ENCODE data around the gene PIP5K1A.

The PIP5K1A gene

GRCh38 chr1:151289080-151289935, 91.0 kb downstream of the PIP5K1A start:
- DNase-seq, result no peak

GRCh38 chr1:151289991-151290708, 91.8 kb downstream of the PIP5K1A start:
- no peak for DNase-seq

- DNase-seq, result no peak
Measured at GRCh38 chr1:151290709-151291303, 92.5 kb downstream of the PIP5K1A start.

DNA sequence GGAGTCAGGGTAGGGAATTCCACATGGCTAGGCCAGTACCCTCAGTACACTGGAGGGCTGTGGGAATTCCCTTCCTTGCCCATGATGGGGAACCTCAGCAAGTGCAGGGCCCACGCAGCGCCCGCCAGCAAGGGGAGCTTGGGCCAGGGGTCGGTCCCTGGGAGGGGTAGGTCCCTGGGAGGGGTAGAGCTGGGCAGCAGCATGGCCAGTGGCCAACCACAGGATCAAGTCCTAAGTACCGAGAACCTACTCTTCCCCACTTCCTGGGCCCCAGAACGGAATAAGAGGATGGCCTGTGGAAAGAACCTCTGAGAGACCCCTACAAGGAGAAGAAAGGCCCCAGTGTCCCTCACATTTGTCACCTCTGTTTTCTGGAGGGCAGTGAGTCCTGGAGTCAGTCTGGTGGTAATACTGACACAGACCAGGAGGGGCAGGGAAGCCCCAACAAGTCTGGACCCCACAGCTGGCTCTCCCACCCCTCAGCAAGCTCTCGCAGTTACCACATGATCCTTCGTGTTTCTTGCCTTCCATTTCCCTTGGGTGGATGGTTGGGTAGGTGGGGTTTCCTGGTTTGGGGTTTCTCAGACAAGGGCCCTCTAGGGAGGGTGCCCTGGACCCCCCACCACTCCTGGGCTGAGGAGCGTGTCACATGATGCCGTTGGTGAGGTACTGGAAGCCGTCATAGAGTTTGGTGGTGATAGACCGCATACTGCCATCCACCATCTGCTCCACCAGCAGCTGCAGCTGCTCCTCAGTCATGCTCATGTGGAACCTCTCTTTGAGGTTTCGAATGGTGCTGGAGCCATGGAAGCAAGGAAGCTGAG, 94.1 kb downstream of the PIP5K1A start:
- peak; percentile 23 for DNase-seq

DNA sequence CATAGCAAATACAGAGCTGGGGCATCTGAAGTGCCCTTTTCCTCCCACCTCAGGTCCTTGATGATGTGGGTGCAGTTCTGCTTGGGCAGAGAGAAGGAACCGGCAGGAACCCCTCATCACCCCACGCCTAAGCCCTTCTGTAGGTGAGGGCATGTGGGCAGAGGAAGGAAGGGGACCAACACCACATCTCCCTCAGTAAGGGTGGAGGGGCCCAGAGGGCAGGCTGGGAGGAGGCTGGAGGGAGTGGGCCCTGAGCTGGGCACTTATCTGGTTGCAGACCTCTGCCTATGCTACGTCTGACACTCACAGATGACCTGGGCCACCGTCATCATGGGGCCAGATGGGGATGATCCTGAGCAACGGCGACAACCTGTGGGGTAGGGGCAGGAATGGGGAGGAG, 94.7 kb downstream of the PIP5K1A start:
- no peak for DNase-seq

- DNase-seq, result no peak
Measured at GRCh38 chr1:151294742-151295462, 96.5 kb downstream of the PIP5K1A start.
